ENCODE results near the gene GRIK4.

GRIK4 gene

GRCh38 chr11:120718171-120718570 is 206.6 kb downstream of the GRIK4 start:
- Histone ChIP-seq H3K4me2 (no peak overlapping the region), H4K20me1 (no peaks in the 10 kb centered on the region; a peak in 1 of 22 replicates), H3K27ac (no peak overlapping the region), H3K4me3 (no peak overlapping the region), H3K4me1 (peaks cover 17 to 28% (median 27%) of the 10 kb centered on the region in 10 experiments), H3K9ac (no peak overlapping the region), H3K27me3 (no peaks in the 10 kb centered on the region), H3K9me3 (replicated peaks in 1 of 11) (no peaks in the 10 kb centered on the region), H3K36me3 (no peaks in the 10 kb centered on the region)
- TF ChIP-seq Cebpa-rat (IDR thresholded peaks at IDR 0.05): no peak

GRCh38 chr11:120719348-120719747 is 207.8 kb downstream of the GRIK4 start:
- Histone ChIP-seq H3K27ac (no peak overlapping the region), H3K4me3 (no peak overlapping the region), H4K20me1 (no peaks in the 10 kb centered on the region), H3K9ac (no peak overlapping the region), H3K4me2 (no peak overlapping the region), H3K4me1 (peaks cover 13 to 16% (median 15%) of the 10 kb centered on the region in 10 experiments), H3K9me3 (replicated peaks in 1 of 11) (peaks cover 0 to 4% (median 0%) of the 10 kb centered on the region in 11 experiments; a peak in 3 of 22 replicates), H3K36me3 (no peaks in the 10 kb centered on the region), H3K27me3 (no peaks in the 10 kb centered on the region)
- TF ChIP-seq Cebpa-rat (IDR thresholded peaks at IDR 0.05): no peak

GRCh38 chr11:120720760-120721159 is 209.2 kb downstream of the GRIK4 start:
- no peak overlapping the region for H3K4me2 ChIP-seq
- H3K36me3 ChIP-seq: no peaks in the 10 kb centered on the region
- H3K4me1 ChIP-seq: peaks cover 0 to 2% (median 1%) of the 10 kb centered on the region in 10 experiments; a peak in 16 of 20 replicates
- H3K27me3 ChIP-seq: no peaks in the 10 kb centered on the region
- H3K4me3 ChIP-seq: no peak overlapping the region
- TF ChIP-seq Cebpa-rat (IDR thresholded peaks at IDR 0.05): no peak
- no peak overlapping the region for H3K9ac ChIP-seq
- H4K20me1 ChIP-seq: no peaks in the 10 kb centered on the region
- no peak overlapping the region for H3K27ac ChIP-seq
- peaks cover 8 to 17% (median 12%) of the 10 kb centered on the region in 11 experiments for H3K9me3 ChIP-seq (replicated peaks in 1 of 11)

GRCh38 chr11:120722524-120722923 is 211.0 kb downstream of the GRIK4 start:
- H3K4me1 ChIP-seq: no peaks in the 10 kb centered on the region
- no peaks in the 10 kb centered on the region for H3K27me3 ChIP-seq
- peaks cover 26 to 35% (median 30%) of the 10 kb centered on the region in 11 experiments for H3K9me3 ChIP-seq (replicated peaks in 1 of 11)
- H3K27ac ChIP-seq: no peak overlapping the region
- no peaks in the 10 kb centered on the region for H3K36me3 ChIP-seq
- no peaks in the 10 kb centered on the region for H4K20me1 ChIP-seq
- no peak overlapping the region for H3K9ac ChIP-seq
- no peak overlapping the region for H3K4me3 ChIP-seq
- no peak overlapping the region for H3K4me2 ChIP-seq
- no peak for TF ChIP-seq Cebpa-rat (IDR thresholded peaks at IDR 0.05)

- Histone ChIP-seq H3K36me3 (no peaks in the 10 kb centered on the region), H3K9me3 (replicated peaks in 1 of 11) (peaks cover 31 to 44% (median 36%) of the 10 kb centered on the region in 11 experiments), H4K20me1 (no peaks in the 10 kb centered on the region), H3K27ac (no peak overlapping the region), H3K4me2 (no peak overlapping the region), H3K9ac (no peak overlapping the region), H3K4me3 (no peak overlapping the region), H3K27me3 (no peaks in the 10 kb centered on the region), H3K4me1 (no peaks in the 10 kb centered on the region)
- TF ChIP-seq Cebpa-rat (IDR thresholded peaks at IDR 0.05): no peak
Observed at GRCh38 chr11:120723751-120724150, 212.2 kb downstream of the GRIK4 start.

GRCh38 chr11:120727752-120728151 is 216.2 kb downstream of the GRIK4 start:
- Histone ChIP-seq H3K27ac (no peak overlapping the region), H3K4me1 (no peaks in the 10 kb centered on the region), H3K9me3 (replicated peaks in 1 of 11) (peaks cover 31 to 49% (median 42%) of the 10 kb centered on the region in 11 experiments), H3K36me3 (no peaks in the 10 kb centered on the region), H4K20me1 (no peaks in the 10 kb centered on the region), H3K4me3 (no peak overlapping the region), H3K27me3 (no peaks in the 10 kb centered on the region), H3K9ac (no peak overlapping the region), H3K4me2 (no peak overlapping the region)
- TF ChIP-seq Cebpa-rat (IDR thresholded peaks at IDR 0.05): no peak

GRCh38 chr11:120735035-120735434 is 223.5 kb downstream of the GRIK4 start:
- no peaks in the 10 kb centered on the region for H3K27me3 ChIP-seq
- TF ChIP-seq Cebpa-rat (IDR thresholded peaks at IDR 0.05): no peak

GRCh38 chr11:120738516-120739046 is 227.0 kb downstream of the GRIK4 start:
- H3K4me3 ChIP-seq: no peak overlapping the region

More at GRCh38 chr11:120735035-120735434, 223.5 kb downstream of the GRIK4 start:
- Histone ChIP-seq H3K9me3 (replicated peaks in 1 of 11) (no peaks in the 10 kb centered on the region), H4K20me1 (no peaks in the 10 kb centered on the region), H3K4me1 (no peaks in the 10 kb centered on the region), H3K9ac (no peak overlapping the region), H3K36me3 (no peaks in the 10 kb centered on the region), H3K27ac (no peak overlapping the region), H3K4me3 (no peak overlapping the region), H3K4me2 (no peak overlapping the region)

GRCh38 chr11:120739780-120740179 is 228.2 kb downstream of the GRIK4 start:
- Histone ChIP-seq H3K4me2 (no peak overlapping the region), H3K9me3 (replicated peaks in 1 of 11) (no peaks in the 10 kb centered on the region), H3K27ac (no peak overlapping the region), H3K27me3 (no peaks in the 10 kb centered on the region), H3K36me3 (no peaks in the 10 kb centered on the region), H4K20me1 (no peaks in the 10 kb centered on the region), H3K4me1 (peaks cover 0 to 8% (median 0%) of the 10 kb centered on the region in 10 experiments; a peak in 2 of 20 replicates), H3K4me3 (no peak overlapping the region), H3K9ac (no peak overlapping the region)
- no peak for TF ChIP-seq Cebpa-rat (IDR thresholded peaks at IDR 0.05)

More at GRCh38 chr11:120738516-120739046, 227.0 kb downstream of the GRIK4 start:
- H3K9ac ChIP-seq: no peak overlapping the region
- H3K36me3 ChIP-seq: no peaks in the 10 kb centered on the region
- H3K9me3 ChIP-seq (replicated peaks in 1 of 11): no peaks in the 10 kb centered on the region
- no peaks in the 10 kb centered on the region for H3K27me3 ChIP-seq
- H3K27ac ChIP-seq: no peak overlapping the region
- no peak for TF ChIP-seq Cebpa-rat (IDR thresholded peaks at IDR 0.05)
- peaks cover 0 to 8% (median 0%) of the 10 kb centered on the region in 10 experiments; a peak in 2 of 20 replicates for H3K4me1 ChIP-seq
- no peak overlapping the region for H3K4me2 ChIP-seq
- H4K20me1 ChIP-seq: no peaks in the 10 kb centered on the region

GRCh38 chr11:120740380-120740779 is 228.8 kb downstream of the GRIK4 start:
- TF ChIP-seq Cebpa-rat (IDR thresholded peaks at IDR 0.05): no peak
- H3K36me3 ChIP-seq: no peaks in the 10 kb centered on the region
- H3K27ac ChIP-seq: no peak overlapping the region
- no peaks in the 10 kb centered on the region for H3K27me3 ChIP-seq
- no peak overlapping the region for H3K9ac ChIP-seq
- no peak overlapping the region for H3K4me2 ChIP-seq
- H3K4me1 ChIP-seq: peaks cover 0 to 8% (median 0%) of the 10 kb centered on the region in 10 experiments; a peak in 2 of 20 replicates
- no peak overlapping the region for H3K4me3 ChIP-seq
- H3K9me3 ChIP-seq (replicated peaks in 1 of 11): no peaks in the 10 kb centered on the region
- no peaks in the 10 kb centered on the region for H4K20me1 ChIP-seq
